Measurements from ENCODE around the gene GRAMD4.

Gene GRAMD4

DNA sequence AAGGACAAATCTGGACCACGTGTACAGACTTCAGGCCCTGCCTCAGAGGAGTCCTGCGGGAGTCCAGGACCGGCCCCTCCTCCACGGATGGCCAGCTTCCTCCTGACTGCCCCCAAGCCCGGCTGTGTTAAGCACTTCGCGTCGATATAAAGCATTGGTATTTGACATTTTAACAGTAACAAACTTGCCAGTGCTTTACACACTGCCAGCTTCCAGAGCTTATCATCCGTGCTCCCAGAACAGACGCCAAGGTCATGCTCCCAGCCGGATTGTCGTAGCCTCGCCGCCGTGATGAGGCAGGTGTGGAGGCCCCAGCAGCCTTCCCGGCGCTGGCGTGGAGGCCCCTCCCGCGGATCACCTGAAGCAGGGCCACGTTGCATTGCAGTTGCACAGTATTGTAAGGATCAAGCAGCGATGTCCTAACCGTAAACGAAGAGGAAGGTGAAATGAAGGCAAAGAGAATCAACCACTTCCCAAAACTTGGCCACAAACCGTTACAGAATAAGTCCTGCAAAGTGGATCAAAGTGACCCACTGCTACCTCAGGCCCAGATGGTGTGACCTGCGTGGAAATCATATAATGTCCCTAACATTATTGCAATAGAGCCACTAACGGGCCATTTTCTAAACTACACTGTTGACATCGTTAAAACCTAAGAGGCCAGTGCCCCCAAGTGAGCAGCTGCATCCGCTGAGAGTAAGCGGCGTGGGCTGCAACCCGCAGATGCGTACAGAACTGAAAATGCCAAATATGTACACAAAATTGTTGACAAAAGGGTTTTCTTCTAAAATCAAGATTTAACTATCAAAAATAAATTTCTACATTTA is 66.2 kb downstream of the GRAMD4 start:
- DNase-seq (ENCODE audit: low read depth in 2 of 3, low spot score in 1 of 3): no peak

GRCh38 chr22:46687048-46687444 is 66.9 kb downstream of the GRAMD4 start:
- DNase-seq (ENCODE audit: low read depth in 2 of 3, low spot score in 1 of 3): no peak

GRCh38 chr22:46687460-46687859 is 67.3 kb downstream of the GRAMD4 start:
- no peak for DNase-seq (ENCODE audit: low read depth in 2 of 3, low spot score in 1 of 3)

GRCh38 chr22:46688949-46689348 is 68.8 kb downstream of the GRAMD4 start:
- no peak for DNase-seq (ENCODE audit: low read depth in 2 of 3, low spot score in 1 of 3)

DNA sequence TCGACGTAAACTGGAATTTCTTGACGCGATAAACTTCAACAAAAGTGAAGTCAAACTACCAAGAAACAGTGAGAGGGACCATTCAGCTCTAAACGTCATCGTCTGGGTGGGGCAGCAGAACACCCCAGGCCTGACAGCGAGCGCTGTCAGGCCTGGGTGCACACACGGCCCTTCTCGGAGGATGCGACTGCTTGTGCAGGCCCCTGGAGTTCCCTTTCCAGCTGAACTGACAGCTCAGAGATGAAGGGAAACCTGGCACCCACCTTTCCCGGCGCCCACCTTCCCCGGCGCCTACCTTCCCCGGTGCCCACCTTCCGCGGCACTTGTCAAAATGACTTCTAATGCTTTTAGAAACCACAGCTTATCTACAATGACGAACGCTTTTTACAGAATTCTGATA is 70.0 kb downstream of the GRAMD4 start:
- DNase-seq (ENCODE audit: low read depth in 2 of 3, low spot score in 1 of 3): no peak

DNA sequence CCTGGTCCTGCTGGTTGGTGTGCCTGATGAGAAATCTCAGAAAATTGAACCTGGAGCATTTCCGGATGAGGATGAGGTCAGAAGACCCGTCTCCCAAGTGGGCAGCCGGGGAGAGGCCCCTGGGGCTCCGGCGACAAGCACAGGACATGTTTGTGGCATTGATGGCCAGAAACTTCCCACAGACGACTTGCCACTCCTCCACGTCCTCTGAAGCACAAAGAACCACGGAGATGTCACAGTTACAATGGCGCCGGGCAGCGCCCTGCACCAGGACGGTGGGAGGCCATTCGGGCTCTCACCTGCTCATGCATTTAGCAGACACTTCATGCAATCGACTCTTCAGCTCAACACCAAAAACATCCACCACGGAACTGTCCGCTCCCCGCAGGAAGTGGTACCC is 71.4 kb downstream of the GRAMD4 start:
- no peak for DNase-seq (ENCODE audit: low read depth in 2 of 3, low spot score in 1 of 3)

DNA sequence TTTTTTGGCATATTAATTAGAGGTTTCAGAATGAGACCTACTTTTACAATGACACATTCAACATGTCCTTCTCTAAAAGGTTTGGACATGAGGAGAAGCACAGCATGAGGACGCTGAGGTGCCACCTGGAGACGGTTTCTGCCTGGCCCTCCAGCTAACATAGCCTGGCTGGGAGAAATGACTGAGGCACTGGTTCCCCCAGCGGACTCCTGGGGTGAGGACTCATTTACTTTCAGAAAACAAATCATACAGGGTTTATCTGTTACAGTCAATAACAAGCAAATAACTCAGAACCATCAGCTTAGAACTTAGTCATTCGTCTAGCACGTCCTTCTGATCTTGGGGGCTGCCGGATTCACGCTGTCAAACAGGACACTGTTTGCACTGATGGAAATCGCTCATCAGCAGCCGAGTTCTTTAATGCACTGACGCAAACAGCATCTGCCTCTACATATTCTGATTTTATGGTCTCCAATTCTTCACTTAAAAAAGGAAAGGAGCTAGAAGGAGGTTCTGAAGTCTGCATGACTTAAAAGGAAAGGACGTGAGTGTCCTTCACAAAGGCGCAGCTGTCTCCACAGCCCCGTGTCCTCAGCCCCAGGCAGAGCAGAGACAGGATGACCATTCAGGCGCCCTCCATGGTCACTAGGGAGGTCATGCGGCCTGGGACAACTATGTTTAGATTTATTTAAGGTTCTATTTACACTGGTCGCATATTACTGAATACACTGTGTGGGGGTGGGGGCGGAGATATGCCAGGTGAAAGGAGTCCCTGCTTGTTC is 73.6 kb downstream of the GRAMD4 start:
- DNase-seq (ENCODE audit: low read depth in 2 of 3, low spot score in 1 of 3): no peak

DNA sequence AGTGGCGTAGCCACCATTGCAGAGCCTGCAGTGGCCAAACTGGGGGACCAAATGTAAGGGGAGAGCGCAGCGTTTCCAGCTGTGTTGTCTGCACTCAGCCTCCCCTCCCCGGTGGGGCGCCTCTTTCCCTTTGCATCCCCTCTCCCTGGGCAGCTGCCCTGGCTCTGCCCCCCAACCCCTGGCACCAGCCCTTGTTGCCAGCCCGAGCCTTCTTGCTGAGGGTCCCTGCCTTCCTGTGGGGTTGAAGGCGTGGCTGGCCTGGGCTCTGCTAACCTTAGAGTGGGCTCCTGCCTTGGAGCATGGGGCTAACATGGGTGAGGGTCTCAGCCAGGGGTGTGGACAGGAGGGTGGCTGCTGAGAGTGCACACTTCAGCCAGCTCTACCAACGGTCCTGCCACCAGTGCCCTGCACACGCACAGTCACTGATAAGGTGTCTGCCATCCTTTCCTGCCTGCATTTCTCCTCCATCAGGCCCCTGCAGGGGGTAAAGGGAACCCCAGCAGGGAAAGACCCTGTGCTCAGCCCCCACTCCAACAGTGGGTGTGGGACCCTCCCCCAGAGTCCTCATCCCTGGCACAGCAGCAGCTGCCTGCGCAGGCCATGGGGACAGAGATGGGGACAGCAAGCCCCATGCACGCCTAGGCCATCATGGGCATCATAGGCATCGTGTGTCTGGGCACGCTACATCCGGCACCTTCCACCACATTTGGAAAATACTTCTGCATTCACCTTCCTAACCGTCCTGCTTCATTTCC is 74.4 kb downstream of the GRAMD4 start:
- DNase-seq (ENCODE audit: low read depth in 2 of 3, low spot score in 1 of 3): no peak

GRCh38 chr22:46695346-46696228 is 75.4 kb downstream of the GRAMD4 start:
- DNase-seq (ENCODE audit: low read depth in 2 of 3, low spot score in 1 of 3): no peak

- DNase-seq (ENCODE audit: low read depth in 2 of 3, low spot score in 1 of 3): no peak
These were observed 76.0 kb downstream of the GRAMD4 start for GRCh38 chr22:46696229-46696518.

GRCh38 chr22:46696614-46697013 is 76.4 kb downstream of the GRAMD4 start:
- no peak for DNase-seq (ENCODE audit: low read depth in 2 of 3, low spot score in 1 of 3)

- DNase-seq (ENCODE audit: low read depth in 2 of 3, low spot score in 1 of 3): no peak
These were observed 77.8 kb downstream of the GRAMD4 start for GRCh38 chr22:46697811-46698515.

DNA sequence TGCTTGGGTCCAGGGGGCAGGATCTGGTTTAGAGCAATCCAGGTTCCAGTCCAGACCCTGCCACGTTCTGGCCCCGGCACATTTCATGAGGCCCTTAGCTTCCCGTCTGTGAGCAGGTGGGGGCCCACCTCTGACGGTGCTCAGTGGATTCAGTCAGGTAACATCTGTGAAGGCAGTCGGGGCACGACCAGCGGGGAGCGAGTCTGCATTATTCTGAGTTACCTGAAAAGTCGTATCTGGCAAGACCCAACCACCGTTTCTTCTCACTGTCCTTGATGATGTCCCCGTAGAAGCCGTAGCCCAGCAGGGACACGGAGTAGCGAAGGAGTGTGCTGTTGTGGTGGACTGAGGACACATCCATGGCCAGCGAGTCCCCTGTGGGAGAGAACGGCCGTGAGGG is 78.9 kb downstream of the GRAMD4 start:
- no peak for DNase-seq (ENCODE audit: low read depth in 2 of 3, low spot score in 1 of 3)

GRCh38 chr22:46701262-46701661 is 81.1 kb downstream of the GRAMD4 start:
- DNase-seq (ENCODE audit: low read depth in 2 of 3, low spot score in 1 of 3): no peak

DNA sequence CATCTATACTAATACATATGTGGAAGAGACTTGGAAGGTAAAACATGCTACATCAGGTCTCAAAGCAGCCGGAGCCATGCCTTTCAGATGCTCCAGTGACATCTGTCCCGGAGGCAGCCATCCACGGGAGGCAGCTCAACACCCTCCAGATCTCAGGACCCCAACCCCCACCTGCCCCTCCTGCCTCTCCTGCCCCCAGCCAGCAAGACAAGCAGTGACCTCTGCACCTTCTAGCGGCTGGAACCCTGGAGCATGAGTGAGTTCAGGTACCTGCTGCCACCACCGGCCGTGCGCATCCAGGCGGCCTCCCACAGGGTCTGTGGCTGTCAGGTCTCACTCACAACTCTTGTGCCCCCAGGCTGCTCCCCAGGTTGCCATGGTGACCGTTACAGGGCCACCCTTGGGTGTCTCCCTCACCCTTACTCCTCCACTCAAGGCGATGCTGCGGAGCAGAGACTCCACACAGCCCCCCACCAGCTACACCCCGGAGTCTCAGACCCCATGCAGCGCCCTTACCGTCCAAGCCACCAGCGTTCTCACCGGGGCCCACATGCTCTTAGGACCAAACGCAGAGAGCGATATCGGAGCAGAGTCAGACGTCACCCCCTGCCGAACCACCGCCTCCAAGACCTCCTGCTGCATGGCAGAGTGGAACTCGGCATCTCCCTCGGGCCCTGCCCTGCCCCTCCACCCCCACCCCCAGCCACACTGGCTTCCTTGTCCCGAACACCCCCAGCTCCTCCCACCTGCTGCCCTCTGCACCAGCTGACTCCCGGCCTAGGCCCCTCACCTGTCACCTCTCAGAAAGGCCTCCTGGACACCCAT is 83.2 kb downstream of the GRAMD4 start:
- no peak for DNase-seq (ENCODE audit: low read depth in 2 of 3, low spot score in 1 of 3)

GRCh38 chr22:46703996-46704370 is 83.8 kb downstream of the GRAMD4 start:
- no peak for DNase-seq (ENCODE audit: low read depth in 2 of 3, low spot score in 1 of 3)

- DNase-seq (ENCODE audit: low read depth in 2 of 3, low spot score in 1 of 3): no peak
These were observed 85.9 kb downstream of the GRAMD4 start for GRCh38 chr22:46706060-46706459.

GRCh38 chr22:46707305-46707704 is 87.1 kb downstream of the GRAMD4 start:
- no peak for DNase-seq (ENCODE audit: low read depth in 2 of 3, low spot score in 1 of 3)

GRCh38 chr22:46707827-46708570 is 87.8 kb downstream of the GRAMD4 start:
- DNase-seq (ENCODE audit: low read depth in 2 of 3, low spot score in 1 of 3): no peak

All from stimulated activated CD4-positive, alpha-beta T cell treated with anti-CD3 and anti-CD28 coated beads, Interleukin-12 subunit alpha, Interleukin-12 subunit beta, amount 100 ng/mL, for 48 hours (primary cell).